SJSA1 (cell line): ENCODE data around the gene ROR1. TPM values are rescaled to one million over a fixed set of nuclear protein-coding genes. Genes with fewer than 3 reads are reported as not detected.

Experiments used
- DNase-seq, 2 experiments: peaks; one replicate each; pipeline ENCODE4 v3.0.0-alpha.2; 2015 to 2020; ENCODE audit warnings: low spot score in 2 of 2, low read depth in 1 of 2
- H3K27ac ChIP-seq: fragments of 250-450 bp; sonication (Bioruptor Pico); 2 replicates; pipeline ENCODE4 v1.5.1; 2020; ENCODE audit warnings: mild to moderate bottlenecking, moderate library complexity
- H3K27me3 ChIP-seq: fragments of 250-450 bp; sonication (Bioruptor Pico); replicated peaks from 2 replicates; pipeline ENCODE4 v1.5.1; 2020; ENCODE audit warnings: mild to moderate bottlenecking, moderate library complexity
- H3K36me3 ChIP-seq: fragments of 250-450 bp; sonication (Bioruptor Pico); 2 replicates; pipeline ENCODE4 v1.5.1; 2020; ENCODE audit warnings: mild to moderate bottlenecking
- H3K4me1 ChIP-seq: fragments of 250-450 bp; sonication (Bioruptor Pico); replicated peaks from 2 replicates; pipeline ENCODE4 v1.6.1; 2021; ENCODE audit warnings: mild to moderate bottlenecking
- H3K4me3 ChIP-seq: fragments of 250-450 bp; sonication (Bioruptor Pico); 2 replicates; pipeline ENCODE4 v1.5.1; 2020; ENCODE audit warnings: mild to moderate bottlenecking
- H3K9me3 ChIP-seq: fragments of 250-450 bp; sonication (Bioruptor Pico); replicated peaks from 2 replicates; pipeline ENCODE4 v1.5.1; 2020; ENCODE audit warnings: mild to moderate bottlenecking
- total RNA-seq: library from RNA; depleted of rRNA; stranded (reverse); fragments of >200 nt; shearing (Covaris generic); gene quantifications from 2 replicates; pipeline ENCODE4 v1.2.3, GENCODE V29; 2014

ROR1 gene
- total RNA-seq, 1 experiment from 2014 or later: 19.7 TPM

- H3K4me3 ChIP-seq: no peak overlapping the region
- no peaks in the 10 kb centered on the region for H3K9me3 ChIP-seq
- no peak for DNase-seq
- H3K4me1 ChIP-seq: no peaks in the 10 kb centered on the region
- no peaks in the 10 kb centered on the region for H3K27me3 ChIP-seq
- no peaks in the 10 kb centered on the region for H3K36me3 ChIP-seq
- no peak overlapping the region for H3K27ac ChIP-seq
Observed at GRCh38 chr1:63934697-63935096, 160.9 kb downstream of the ROR1 start.

GRCh38 chr1:63935143-63935542, 161.3 kb downstream of the ROR1 start:
- no peak for DNase-seq
- H3K27me3 ChIP-seq: no peaks in the 10 kb centered on the region
- H3K4me1 ChIP-seq: no peaks in the 10 kb centered on the region
- no peaks in the 10 kb centered on the region for H3K36me3 ChIP-seq
- H3K9me3 ChIP-seq: no peaks in the 10 kb centered on the region
- H3K27ac ChIP-seq: no peak overlapping the region
- no peak overlapping the region for H3K4me3 ChIP-seq

GRCh38 chr1:63935553-63935952, 161.7 kb downstream of the ROR1 start:
- Histone ChIP-seq H3K4me1 (no peaks in the 10 kb centered on the region), H3K27me3 (no peaks in the 10 kb centered on the region), H3K4me3 (no peak overlapping the region), H3K36me3 (no peaks in the 10 kb centered on the region), H3K9me3 (no peaks in the 10 kb centered on the region), H3K27ac (no peak overlapping the region)
- DNase-seq: no peak

GRCh38 chr1:63936276-63936675, 162.5 kb downstream of the ROR1 start:
- Histone ChIP-seq H3K36me3 (no peaks in the 10 kb centered on the region), H3K4me1 (no peaks in the 10 kb centered on the region), H3K4me3 (no peak overlapping the region), H3K27ac (no peak overlapping the region), H3K9me3 (no peaks in the 10 kb centered on the region), H3K27me3 (no peaks in the 10 kb centered on the region)
- no peak for DNase-seq

- no peaks in the 10 kb centered on the region for H3K9me3 ChIP-seq
- DNase-seq: no peak
- no peaks in the 10 kb centered on the region for H3K36me3 ChIP-seq
- H3K27me3 ChIP-seq: no peaks in the 10 kb centered on the region
- H3K4me3 ChIP-seq: no peak overlapping the region
- H3K4me1 ChIP-seq: no peaks in the 10 kb centered on the region
- H3K27ac ChIP-seq: no peak overlapping the region
Observed at GRCh38 chr1:63936801-63937200, 163.0 kb downstream of the ROR1 start.

- H3K27ac ChIP-seq: no peak overlapping the region
- H3K9me3 ChIP-seq: no peaks in the 10 kb centered on the region
- no peak overlapping the region for H3K4me3 ChIP-seq
- no peaks in the 10 kb centered on the region for H3K36me3 ChIP-seq
- no peaks in the 10 kb centered on the region for H3K27me3 ChIP-seq
- H3K4me1 ChIP-seq: no peaks in the 10 kb centered on the region
- no peak for DNase-seq
Observed at GRCh38 chr1:63937461-63938022, 163.7 kb downstream of the ROR1 start.

GRCh38 chr1:63940440-63940839, 166.6 kb downstream of the ROR1 start:
- Histone ChIP-seq H3K4me3 (no peak overlapping the region), H3K36me3 (no peaks in the 10 kb centered on the region), H3K4me1 (no peaks in the 10 kb centered on the region), H3K9me3 (no peaks in the 10 kb centered on the region), H3K27me3 (no peaks in the 10 kb centered on the region), H3K27ac (no peak overlapping the region)
- DNase-seq: no peak

GRCh38 chr1:63943393-63943792, 169.6 kb downstream of the ROR1 start:
- no peak for DNase-seq
- Histone ChIP-seq H3K36me3 (no peaks in the 10 kb centered on the region), H3K27me3 (no peaks in the 10 kb centered on the region), H3K4me3 (no peak overlapping the region), H3K27ac (no peak overlapping the region), H3K4me1 (no peaks in the 10 kb centered on the region), H3K9me3 (no peaks in the 10 kb centered on the region)

GRCh38 chr1:63945943-63946342, 172.1 kb downstream of the ROR1 start:
- DNase-seq: no peak
- Histone ChIP-seq H3K36me3 (no peaks in the 10 kb centered on the region), H3K27ac (no peak overlapping the region), H3K27me3 (no peaks in the 10 kb centered on the region), H3K4me1 (no peaks in the 10 kb centered on the region), H3K4me3 (no peak overlapping the region), H3K9me3 (no peaks in the 10 kb centered on the region)

GRCh38 chr1:63946866-63947491, 173.2 kb downstream of the ROR1 start:
- Histone ChIP-seq H3K27me3 (no peaks in the 10 kb centered on the region), H3K27ac (no peak overlapping the region), H3K9me3 (no peaks in the 10 kb centered on the region), H3K36me3 (no peaks in the 10 kb centered on the region), H3K4me3 (no peak overlapping the region), H3K4me1 (no peaks in the 10 kb centered on the region)
- no peak for DNase-seq

GRCh38 chr1:63947904-63948303, 174.1 kb downstream of the ROR1 start:
- H3K27ac ChIP-seq: no peak overlapping the region
- no peak for DNase-seq
- H3K27me3 ChIP-seq: no peaks in the 10 kb centered on the region
- no peak overlapping the region for H3K4me3 ChIP-seq
- no peaks in the 10 kb centered on the region for H3K4me1 ChIP-seq
- H3K36me3 ChIP-seq: no peaks in the 10 kb centered on the region
- no peaks in the 10 kb centered on the region for H3K9me3 ChIP-seq

- peaks cover 7% of the 10 kb centered on the region; the same call in 1 of the 2 replicates for H3K9me3 ChIP-seq
- H3K27ac ChIP-seq: no peak overlapping the region
- H3K4me1 ChIP-seq: no peaks in the 10 kb centered on the region
- H3K4me3 ChIP-seq: no peak overlapping the region
- no peak for DNase-seq
- no peaks in the 10 kb centered on the region for H3K36me3 ChIP-seq
- H3K27me3 ChIP-seq: no peaks in the 10 kb centered on the region
Observed at GRCh38 chr1:63950023-63950422, 176.2 kb downstream of the ROR1 start.

GRCh38 chr1:63951059-63951946, 177.5 kb downstream of the ROR1 start:
- no peaks in the 10 kb centered on the region for H3K27me3 ChIP-seq
- no peaks in the 10 kb centered on the region for H3K36me3 ChIP-seq
- no peak overlapping the region for H3K4me3 ChIP-seq
- no peak overlapping the region for H3K27ac ChIP-seq
- H3K9me3 ChIP-seq: peaks cover 7% of the 10 kb centered on the region; the same call in 1 of the 2 replicates
- no peaks in the 10 kb centered on the region for H3K4me1 ChIP-seq
- no peak for DNase-seq

- no peaks in the 10 kb centered on the region for H3K36me3 ChIP-seq
- no peak overlapping the region for H3K4me3 ChIP-seq
- H3K27me3 ChIP-seq: no peaks in the 10 kb centered on the region
- no peaks in the 10 kb centered on the region for H3K4me1 ChIP-seq
- peaks cover 10% of the 10 kb centered on the region for H3K9me3 ChIP-seq
- DNase-seq: no peak
- no peak overlapping the region for H3K27ac ChIP-seq
Observed at GRCh38 chr1:63954187-63954586, 180.4 kb downstream of the ROR1 start.
